KBM-7 (cell line): Measurements from ENCODE around the gene TRIM47.

Experiments used
- DNase-seq: peaks from one replicate; pipeline ENCODE4 v3.0.0-alpha.2; 2015
- in situ Hi-C: fragments of 300-500 bp; cut with MboI; formaldehyde crosslinking; loops from 2 replicates; pipeline ENCODE4 v1.14.3; 2020; ENCODE audit warnings: low sequenced_read_pairs, low pct_unique_long_range_greater_than_20kb, mixed read lengths

TRIM47 gene, protein sequence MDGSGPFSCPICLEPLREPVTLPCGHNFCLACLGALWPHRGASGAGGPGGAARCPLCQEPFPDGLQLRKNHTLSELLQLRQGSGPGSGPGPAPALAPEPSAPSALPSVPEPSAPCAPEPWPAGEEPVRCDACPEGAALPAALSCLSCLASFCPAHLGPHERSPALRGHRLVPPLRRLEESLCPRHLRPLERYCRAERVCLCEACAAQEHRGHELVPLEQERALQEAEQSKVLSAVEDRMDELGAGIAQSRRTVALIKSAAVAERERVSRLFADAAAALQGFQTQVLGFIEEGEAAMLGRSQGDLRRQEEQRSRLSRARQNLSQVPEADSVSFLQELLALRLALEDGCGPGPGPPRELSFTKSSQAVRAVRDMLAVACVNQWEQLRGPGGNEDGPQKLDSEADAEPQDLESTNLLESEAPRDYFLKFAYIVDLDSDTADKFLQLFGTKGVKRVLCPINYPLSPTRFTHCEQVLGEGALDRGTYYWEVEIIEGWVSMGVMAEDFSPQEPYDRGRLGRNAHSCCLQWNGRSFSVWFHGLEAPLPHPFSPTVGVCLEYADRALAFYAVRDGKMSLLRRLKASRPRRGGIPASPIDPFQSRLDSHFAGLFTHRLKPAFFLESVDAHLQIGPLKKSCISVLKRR

DNA sequence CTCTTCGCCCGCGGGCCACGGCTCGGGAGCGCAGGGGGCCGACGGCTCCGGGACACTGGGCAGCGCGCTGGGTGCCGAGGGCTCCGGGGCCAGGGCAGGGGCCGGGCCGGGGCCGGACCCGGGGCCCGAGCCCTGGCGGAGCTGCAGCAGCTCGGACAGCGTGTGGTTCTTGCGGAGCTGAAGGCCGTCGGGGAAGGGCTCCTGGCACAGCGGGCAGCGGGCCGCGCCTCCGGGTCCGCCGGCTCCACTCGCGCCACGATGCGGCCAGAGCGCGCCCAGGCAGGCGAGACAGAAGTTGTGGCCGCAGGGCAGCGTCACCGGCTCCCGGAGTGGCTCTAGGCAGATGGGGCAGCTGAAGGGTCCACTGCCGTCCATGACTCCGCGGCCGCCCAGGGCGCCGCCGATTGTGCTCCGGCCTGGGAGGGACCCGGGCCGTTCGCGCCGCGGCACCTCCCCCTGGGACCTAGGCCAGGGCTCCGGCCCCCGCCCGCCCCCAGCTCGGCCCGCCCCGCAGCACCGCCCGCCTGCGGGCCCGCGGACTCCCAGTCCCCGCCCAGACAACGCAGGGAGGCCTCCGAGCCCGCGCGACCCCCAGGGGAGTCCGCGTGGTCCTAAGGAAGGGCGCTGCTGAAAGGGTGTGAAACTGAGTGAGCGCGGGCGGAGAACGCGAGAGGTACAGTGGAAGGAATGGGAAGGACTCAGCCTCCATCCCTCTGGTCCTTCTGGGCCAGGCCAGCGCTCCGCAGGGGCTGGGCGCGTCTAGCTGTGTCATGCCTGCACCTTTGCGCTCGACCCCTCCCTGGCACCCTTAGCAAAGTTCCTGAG is at the start of gene TRIM47:
TRIM47 (minus strand) TSS at position 408 of the 825 bp plus-strand sequence; CDS start at position 375, 33 bp downstream.
- DNase-seq, result peak; percentile 65
- in situ Hi-C loops, result no loop called here

DNA sequence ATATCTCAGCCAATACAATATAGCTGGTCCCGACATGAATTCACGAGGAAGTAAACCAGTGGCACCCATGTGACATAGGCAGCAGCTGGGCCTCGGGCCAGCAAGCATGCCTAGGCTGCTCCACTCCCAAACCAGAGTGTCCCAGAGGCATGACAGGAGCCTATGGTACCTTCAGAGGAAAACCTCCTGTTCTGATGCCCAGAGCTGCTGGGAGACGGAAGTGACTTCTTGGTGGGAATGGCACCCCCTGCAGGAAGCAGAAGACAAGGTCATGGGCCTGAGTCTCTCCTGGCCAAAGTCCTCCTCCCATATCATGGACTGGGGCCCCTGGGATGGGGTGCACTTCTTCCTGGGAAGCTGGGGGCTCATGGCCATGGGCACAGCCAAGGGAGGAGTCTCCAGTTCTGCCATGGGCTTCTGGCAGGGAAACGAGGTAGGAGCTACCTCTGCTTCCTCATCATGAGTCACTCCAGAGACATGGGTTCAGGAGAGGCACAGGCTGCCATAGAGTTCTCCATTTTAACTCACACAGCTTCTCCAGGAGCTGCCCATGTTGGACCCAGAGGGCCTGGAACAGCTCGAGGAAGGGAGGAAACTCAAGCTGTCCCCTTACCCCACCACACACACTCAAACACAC is 49.0 kb upstream of the TRIM47 start:
- DNase-seq, result peak; percentile 44
- in situ Hi-C loops, result no loop called here

GRCh38 chr17:75926456-75926855 is 48.1 kb upstream of the TRIM47 start:
- no peak for DNase-seq
- in situ Hi-C loops, result no loop called here

DNA sequence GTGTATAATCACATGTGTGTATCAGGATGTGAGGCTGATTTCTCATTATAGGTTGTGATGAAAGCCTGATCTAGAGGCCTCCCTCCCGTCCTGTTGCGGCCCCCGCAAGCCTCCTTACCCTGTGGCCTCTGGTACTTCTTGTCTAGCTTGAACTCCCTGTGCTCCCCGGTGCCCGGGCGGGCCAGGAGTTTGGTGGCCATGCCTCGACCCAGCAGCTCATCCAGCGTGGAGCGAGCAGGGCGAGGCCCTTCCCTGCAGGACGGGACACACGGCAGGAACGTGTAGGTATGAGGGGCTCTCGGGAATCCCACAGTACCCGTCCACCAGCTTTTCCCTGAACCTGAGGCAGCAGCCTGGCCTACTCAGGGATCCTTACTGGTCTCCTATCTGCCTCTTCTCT is 47.5 kb upstream of the TRIM47 start:
- DNase-seq, result no peak
- in situ Hi-C loops, result no loop called here

GRCh38 chr17:75925103-75925502 is 46.7 kb upstream of the TRIM47 start:
- no peak for DNase-seq

DNA sequence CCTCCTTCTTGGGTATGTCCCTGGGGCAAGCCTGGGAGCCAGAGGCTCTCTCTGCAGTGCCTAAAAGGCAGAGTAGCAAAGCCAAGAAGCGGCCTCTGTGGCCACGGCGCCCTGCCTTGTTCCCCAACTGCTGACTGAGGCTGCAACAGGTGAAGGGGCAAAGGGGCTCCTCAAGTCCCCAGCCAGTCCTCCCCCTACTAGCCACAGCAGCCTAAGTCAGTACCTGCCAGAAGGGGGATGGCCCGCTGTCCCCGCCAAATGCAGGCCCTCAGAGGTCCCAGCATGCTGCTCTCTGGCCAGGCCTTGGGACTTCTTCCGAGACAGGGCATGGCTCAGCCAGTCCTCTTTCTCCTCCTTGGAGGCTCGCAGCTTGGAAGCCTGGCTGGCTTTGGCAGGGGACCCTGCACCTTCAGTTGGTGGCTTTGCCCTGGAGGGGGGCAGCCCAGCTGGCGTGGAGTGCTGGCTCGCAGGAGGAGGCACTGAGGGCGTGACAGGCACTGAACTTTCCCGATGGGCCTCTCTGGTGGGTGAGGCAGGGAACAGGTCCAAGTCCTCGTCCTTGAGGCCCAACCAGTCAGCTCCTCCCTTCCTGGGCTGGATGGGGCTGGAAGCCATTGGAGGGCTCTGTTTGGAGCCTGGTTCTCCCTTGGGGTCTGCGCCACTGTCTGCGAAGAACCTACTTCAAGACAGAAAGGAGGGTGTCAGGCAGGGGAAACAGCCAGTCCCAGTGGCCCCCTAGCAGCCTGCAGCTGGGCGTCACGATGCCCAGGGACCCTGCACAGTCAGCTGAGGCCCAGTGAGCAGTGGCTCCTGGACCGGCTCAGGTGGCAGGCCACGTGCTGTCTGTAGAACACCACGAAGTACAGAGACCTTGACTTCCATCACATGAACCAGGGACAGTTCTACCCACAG is 44.8 kb upstream of the TRIM47 start:
- in situ Hi-C loops, result no loop called here
- no peak for DNase-seq

More at GRCh38 chr17:75925103-75925502, 46.7 kb upstream of the TRIM47 start:
- in situ Hi-C loops, result no loop called here

GRCh38 chr17:75922173-75922961 is 44.0 kb upstream of the TRIM47 start:
- DNase-seq, result no peak
- in situ Hi-C loops, result no loop called here

GRCh38 chr17:75921596-75921995 is 43.2 kb upstream of the TRIM47 start:
- in situ Hi-C loops, result no loop called here
- no peak for DNase-seq

- in situ Hi-C loops, result no loop called here
- no peak for DNase-seq
Measured at GRCh38 chr17:75920045-75920560, 41.7 kb upstream of the TRIM47 start.

- in situ Hi-C loops, result no loop called here
- no peak for DNase-seq
Measured at GRCh38 chr17:75919611-75920010, 41.2 kb upstream of the TRIM47 start.

- no peak for DNase-seq
- in situ Hi-C loops, result no loop called here
Measured at GRCh38 chr17:75917917-75918445, 39.6 kb upstream of the TRIM47 start.

GRCh38 chr17:75917141-75917916 is 38.9 kb upstream of the TRIM47 start:
- in situ Hi-C loops, result no loop called here
- DNase-seq, result no peak

GRCh38 chr17:75915268-75915667 is 36.9 kb upstream of the TRIM47 start:
- DNase-seq, result no peak
- in situ Hi-C loops, result no loop called here

- DNase-seq, result no peak
Measured at GRCh38 chr17:75914643-75915267, 36.4 kb upstream of the TRIM47 start.

GRCh38 chr17:75913537-75914210 is 35.3 kb upstream of the TRIM47 start:
- in situ Hi-C loops, result no loop called here
- DNase-seq, result no peak

More at GRCh38 chr17:75914643-75915267, 36.4 kb upstream of the TRIM47 start:
- in situ Hi-C loops, result no loop called here
